ENCODE measurements around the gene GNG3.

GNG3 gene

DNA sequence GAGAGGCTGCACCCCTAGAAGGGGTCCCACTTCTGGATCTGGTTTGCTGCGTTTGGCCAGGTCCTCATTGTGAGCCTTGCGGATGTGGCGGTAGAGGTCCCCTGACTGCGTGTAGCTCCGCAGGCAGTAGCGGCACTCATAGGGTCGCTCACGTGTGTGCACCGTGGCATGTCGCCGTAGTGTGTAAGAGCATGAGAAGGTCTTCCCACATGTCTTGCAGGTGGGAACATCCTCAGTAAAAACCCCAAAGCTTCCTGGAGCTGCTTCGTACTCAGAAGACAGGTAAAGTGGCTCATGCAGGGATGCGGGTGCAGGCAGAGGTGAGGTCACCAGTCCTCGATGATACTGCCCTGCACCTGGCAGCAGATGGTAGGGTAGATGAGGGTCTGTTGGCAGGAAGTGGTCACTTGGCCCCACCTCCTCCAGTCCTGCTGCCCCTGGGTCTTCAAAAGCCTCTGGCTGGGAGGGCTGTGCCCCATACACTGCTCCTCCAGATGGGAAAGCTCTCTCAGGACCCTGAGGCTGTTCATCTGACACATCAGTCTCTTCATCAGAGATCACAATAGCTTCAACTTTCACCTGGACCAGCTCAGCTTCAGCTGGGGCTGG, 44.8 kb downstream of the GNG3 start:
- no peak for TF ChIP-seq CTBP1 (IDR thresholded peaks at IDR 0.05; ENCODE audit: borderline replicate concordance)
- no peak for TF ChIP-seq BHLHE40 (IDR thresholded peaks at IDR 0.05; ENCODE audit: borderline replicate concordance)
- no peak for TF ChIP-seq PKNOX1 (IDR thresholded peaks at IDR 0.05)
- TF ChIP-seq FOXK2 (IDR thresholded peaks at IDR 0.05): no peak
- TF ChIP-seq SUZ12 (IDR thresholded peaks at IDR 0.05): no peak
- TF ChIP-seq TARDBP (IDR thresholded peaks at IDR 0.05): no peak
- no peak for TF ChIP-seq FOXA1 (IDR thresholded peaks at IDR 0.05)
- DNase-seq (ENCODE audit: extremely low spot score): no peak
- POLR2A ChIA-PET: interaction anchor here (1.1 to 6.3 kb wide), 7 partner anchors 10 to 161 kb away, joined by 3 to 97 read pairs (median 17); partner anchors contain the start of genes HNRNPUL2, LBHD1, POLR2G and SLC3A2
- CTCF ChIA-PET: no interaction called here

- ChIA-PET CTCF (interaction anchor here (0.7 to 2.1 kb wide), 6 partner anchors 8 to 128 kb away, joined by 3 to 7 read pairs (median 3); partner anchors contain the start of genes POLR2G and TAF6L), POLR2A (interaction anchor here (0.8 to 6.3 kb wide), 43 partner anchors 9 to 208 kb away, joined by 3 to 97 read pairs (median 5); partner anchors contain the start of genes B3GAT3, BSCL2, C11orf98 and CSKMT)
- DNase-seq (ENCODE audit: extremely low spot score): no peak
- no peak for TF ChIP-seq SUZ12 (IDR thresholded peaks at IDR 0.05)
- no peak for TF ChIP-seq SP1 (IDR thresholded peaks at IDR 0.05)
- TF ChIP-seq PKNOX1 (IDR thresholded peaks at IDR 0.05): no peak
Observed at GRCh38 chr11:62752994-62753735, 45.7 kb downstream of the GNG3 start.

DNA sequence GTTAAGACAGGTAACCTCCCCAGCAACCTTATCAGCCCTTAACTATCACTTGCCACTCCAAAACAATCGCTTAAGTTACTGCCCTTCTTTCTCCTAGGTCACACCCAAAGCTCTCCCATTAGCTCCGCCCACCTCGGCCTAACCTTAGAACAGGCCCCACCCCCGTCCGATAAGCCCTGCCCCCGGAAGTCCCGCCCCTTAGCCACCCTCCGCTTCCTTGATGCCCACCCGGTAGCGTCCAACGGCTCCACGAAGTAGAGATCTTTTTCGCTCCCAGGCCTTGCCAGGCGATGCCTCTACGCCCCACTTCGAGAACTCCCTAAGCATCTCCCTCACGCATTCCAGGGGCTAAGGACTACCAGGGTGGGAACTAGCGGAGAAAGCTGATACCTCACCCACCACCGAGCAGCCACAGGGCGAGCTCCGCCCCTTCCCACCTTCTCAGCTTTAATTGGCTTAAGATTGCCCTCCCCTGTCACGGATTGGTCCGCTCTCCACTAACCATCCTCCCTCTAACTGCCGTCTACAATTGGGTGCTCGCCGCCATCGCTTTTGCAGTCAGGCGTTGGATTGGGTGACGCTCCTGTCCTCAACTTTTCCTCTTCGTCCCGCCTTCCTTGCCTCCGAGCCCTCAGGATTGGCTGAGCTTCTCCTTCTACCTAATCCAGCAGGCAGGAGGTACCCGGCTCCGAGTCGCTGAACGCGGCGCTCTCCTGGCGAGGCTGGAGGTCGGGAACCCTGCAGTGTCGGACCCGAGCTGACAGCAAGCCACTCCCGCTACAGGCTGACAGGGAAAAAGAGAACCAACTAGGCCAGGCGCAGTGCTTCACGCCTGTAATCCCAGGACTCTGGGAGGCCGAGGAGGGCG, 46.5 kb downstream of the GNG3 start, which contains the start of gene ZBTB3:
Gene ZBTB3, minus strand, starts transcription at position 425 of the 868 bp plus-strand sequence. CDS start 496 bp downstream, outside the sequence.
- POLR2A ChIA-PET: interaction anchor here (0.7 to 6.3 kb wide), 58 partner anchors 8 to 330 kb away, joined by 3 to 97 read pairs (median 4); partner anchors contain the start of genes B3GAT3, BSCL2, C11orf98 and CSKMT
- peak; percentile 94 for DNase-seq (ENCODE audit: extremely low spot score)
- CTCF ChIA-PET: interaction anchor here (0.6 to 2.1 kb wide), 8 partner anchors 8 to 127 kb away, joined by 3 to 7 read pairs (median 3); partner anchors contain the start of genes POLR2G and TAF6L
- TF ChIP-seq PKNOX1 (IDR thresholded peaks at IDR 0.05) (peak; percentile 99), LEF1 (IDR thresholded peaks at IDR 0.05; ENCODE audit: borderline replicate concordance) (no peak), SP1 (IDR thresholded peaks at IDR 0.05) (peak; percentile 72), L3MBTL2 (conservative IDR thresholded peaks at IDR 0.05) (peak; percentile 81), SUZ12 (IDR thresholded peaks at IDR 0.05) (no peak), NFRKB (IDR thresholded peaks at IDR 0.05) (no peak), FOXA1 (IDR thresholded peaks at IDR 0.05) (no peak), ELF4 (IDR thresholded peaks at IDR 0.05) (peak; percentile 65), BHLHE40 (IDR thresholded peaks at IDR 0.05; ENCODE audit: borderline replicate concordance) (no peak), FOXM1 (IDR thresholded peaks at IDR 0.05; ENCODE audit: borderline replicate concordance) (no peak), FOXK2 (IDR thresholded peaks at IDR 0.05) (no peak)

DNA sequence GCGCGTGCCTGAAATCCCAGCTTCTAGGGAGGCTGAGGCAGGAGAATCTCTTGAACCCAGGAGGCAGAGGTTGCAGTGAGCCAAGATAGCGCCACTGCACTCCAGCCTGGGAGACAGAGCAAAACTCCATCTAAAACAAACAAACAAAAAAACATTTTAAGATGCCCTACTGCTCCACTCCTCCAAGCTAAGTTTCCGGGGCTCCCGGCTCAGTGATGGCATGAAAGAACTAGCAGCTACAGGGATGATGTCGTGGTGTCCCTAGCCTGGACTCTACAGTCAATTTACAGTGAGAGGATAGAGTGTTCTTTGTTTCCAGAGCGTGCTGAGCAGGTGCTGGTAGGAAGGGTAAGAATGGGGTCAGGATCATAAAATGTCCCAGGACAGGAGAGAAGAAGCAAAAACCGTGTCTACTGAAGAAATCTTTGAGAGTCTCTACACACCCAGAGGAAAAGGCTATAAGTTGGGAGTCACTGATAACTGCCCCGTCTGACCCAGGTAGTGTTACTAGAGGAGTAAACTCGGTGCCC, 47.7 kb downstream of the GNG3 start:
- POLR2A ChIA-PET: interaction anchor here (1.1 to 6.3 kb wide), 7 partner anchors 14 to 164 kb away, joined by 3 to 97 read pairs (median 7); partner anchors contain the start of genes HNRNPUL2, MTA2, TAF6L and TTC9C
- CTCF ChIA-PET: interaction anchor here (2.1 kb wide), 1 partner anchor 15 kb away, joined by 7 read pairs; no protein-coding TSS in a partner anchor
- TF ChIP-seq L3MBTL2 (conservative IDR thresholded peaks at IDR 0.05): no peak
- TF ChIP-seq ARNT (IDR thresholded peaks at IDR 0.05): no peak
- no peak for TF ChIP-seq PKNOX1 (IDR thresholded peaks at IDR 0.05)
- TF ChIP-seq ZNF384 (IDR thresholded peaks at IDR 0.05): no peak
- no peak for TF ChIP-seq NFRKB (IDR thresholded peaks at IDR 0.05)
- TF ChIP-seq FOXM1 (IDR thresholded peaks at IDR 0.05; ENCODE audit: borderline replicate concordance): no peak
- TF ChIP-seq SP1 (IDR thresholded peaks at IDR 0.05): no peak
- no peak for TF ChIP-seq ELF4 (IDR thresholded peaks at IDR 0.05)
- no peak for DNase-seq (ENCODE audit: extremely low spot score)

Measured in HEK293T (cell line).